HG02970 (cell line): ENCODE results near the gene PARD3.
"Not testable (repeated sequence)": the region's sequence is repeated elsewhere in the genome, so short reads cannot be mapped to it uniquely, and the experiment has no call there.

Experiments used
- ATAC-seq: cut with Tn5 transposase; IDR thresholded peaks from one replicate; pipeline ENCODE4 v1.9.1; 2021; ENCODE audit warnings: mild to moderate bottlenecking, moderate library complexity, moderate number of reproducible peaks; ENCODE audit not compliant: unreplicated experiment, low FRiP score

PARD3 gene

GRCh38 chr10:34298346-34298818 is 516.7 kb downstream of the PARD3 start:
- no peak for ATAC-seq

DNA sequence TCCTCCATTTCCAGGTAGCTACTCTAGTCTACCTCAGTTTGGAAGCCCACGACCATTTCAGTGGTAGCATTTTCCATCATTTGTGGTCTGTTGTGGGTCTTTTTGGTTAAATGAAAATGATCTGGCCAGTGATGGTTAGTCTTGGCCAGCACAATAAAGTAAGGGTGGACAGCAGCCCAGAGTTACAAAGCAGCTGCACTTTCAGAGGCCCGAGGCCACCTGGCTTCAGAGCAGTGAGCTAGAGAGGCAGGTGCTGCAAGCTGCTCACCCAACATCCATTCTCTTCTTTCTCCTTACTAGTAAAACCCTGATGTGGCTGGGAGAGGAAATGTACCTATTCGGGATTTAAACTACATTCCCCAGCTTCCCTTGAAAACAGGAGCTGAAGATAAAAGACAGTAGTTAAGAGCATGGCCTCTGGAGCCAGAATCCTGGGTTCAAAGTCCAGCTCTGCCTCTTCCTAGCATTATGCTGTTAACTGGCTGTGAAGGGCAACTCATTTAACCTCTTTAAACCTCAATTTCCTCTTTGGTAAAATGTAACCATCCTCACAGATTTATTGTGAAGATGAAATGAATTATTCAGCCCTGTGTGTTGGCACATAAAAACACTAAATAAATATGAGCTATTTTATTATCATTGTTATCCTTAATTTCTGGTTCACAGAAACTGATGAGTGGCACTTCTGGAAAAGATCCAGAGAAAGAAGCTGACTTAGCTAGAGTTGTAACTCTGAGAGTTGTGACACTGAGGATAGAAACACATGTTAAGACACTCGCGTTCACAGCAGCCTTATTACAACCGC is 517.4 kb downstream of the PARD3 start:
- no peak for ATAC-seq

- ATAC-seq = no peak
Measured at GRCh38 chr10:34295142-34295548, 520.0 kb downstream of the PARD3 start.

DNA sequence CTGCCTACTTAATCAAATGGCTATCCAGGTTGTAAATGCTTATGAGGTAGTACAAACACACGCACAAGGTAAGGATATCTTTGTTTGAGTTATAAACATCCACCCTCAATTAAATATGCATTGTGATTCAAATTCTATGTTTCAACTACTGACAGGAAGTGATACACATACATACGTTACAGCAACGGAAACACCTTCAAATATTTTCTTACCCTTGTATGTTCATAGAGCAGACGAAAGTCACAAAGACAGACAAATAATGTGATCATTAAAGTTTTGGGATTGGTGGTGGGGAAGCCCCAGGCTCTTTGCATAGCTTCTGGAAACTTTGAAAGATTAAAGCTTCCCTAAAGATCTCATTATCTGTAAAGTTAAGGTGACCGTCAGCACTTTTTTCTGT is 521.0 kb downstream of the PARD3 start:
- ATAC-seq = no peak

- ATAC-seq = no peak
Measured at GRCh38 chr10:34292675-34293074, 522.4 kb downstream of the PARD3 start.

DNA sequence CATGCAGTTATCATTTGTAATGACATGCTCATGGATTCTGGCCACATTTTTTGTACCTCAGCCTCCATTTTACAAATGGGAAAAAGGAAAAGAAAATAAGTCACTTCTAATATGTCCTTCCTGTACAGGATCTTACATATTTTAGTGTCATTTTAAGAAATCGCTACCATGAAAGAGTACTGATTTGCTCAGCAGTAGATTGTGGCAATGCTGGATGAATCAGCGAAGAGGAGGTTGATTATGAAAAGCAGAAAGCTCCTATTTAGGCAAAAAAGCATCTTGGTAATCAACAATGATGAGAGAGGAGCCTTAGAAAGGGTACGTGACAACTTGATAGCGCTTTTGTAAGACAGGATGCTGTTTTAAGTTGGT is 522.9 kb downstream of the PARD3 start:
- no peak for ATAC-seq

GRCh38 chr10:34291466-34292193 is 523.5 kb downstream of the PARD3 start:
- ATAC-seq = no peak

- ATAC-seq = no peak
Measured at GRCh38 chr10:34290412-34291081, 524.5 kb downstream of the PARD3 start.

DNA sequence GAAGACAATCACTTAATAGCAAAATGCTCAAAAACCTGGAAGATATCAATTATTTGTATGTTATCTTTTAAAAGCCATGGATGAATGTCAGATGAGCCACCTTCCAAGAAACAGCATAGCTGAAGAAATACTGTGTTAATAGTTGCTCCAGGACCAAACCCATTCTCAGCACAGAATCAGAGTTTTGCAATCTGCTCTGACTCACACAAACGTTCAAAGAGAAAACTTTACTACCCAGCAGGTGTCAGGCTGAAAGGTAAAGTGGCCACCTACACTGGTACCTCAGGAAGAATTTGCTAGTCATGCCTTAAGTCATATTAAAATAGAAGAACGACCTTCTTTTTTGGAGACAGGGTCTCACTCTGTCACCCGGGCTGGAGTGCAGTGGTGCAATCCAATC is 526.5 kb downstream of the PARD3 start:
- no peak for ATAC-seq

DNA sequence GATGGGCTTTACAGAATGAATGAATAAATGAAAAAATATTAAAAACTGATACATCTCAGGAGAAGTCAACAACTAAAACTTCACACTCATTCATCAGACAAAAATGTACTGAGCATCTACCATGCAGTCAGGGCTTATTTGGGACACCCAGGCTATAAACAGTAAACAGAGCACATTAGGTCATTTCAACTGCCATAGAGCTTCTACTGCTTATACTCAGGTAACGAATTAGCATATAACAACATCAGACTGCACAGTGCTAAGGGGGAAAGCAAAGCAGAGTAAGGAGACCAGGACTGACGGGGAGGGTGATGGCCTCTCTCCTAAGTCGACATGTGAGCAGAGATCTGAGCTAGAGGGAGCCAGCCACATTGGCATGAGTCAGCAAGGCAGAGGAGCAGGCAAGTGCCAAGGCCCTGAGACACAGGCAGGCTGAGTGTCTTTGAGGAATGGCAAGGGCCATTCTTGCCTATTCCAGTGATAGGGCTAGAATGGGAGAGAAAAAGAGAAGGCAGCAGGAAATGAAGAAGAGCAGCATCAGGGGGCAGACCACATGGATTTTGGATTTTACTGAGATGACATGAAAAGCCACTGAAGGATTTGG is 528.9 kb downstream of the PARD3 start:
- ATAC-seq = no peak

GRCh38 chr10:34281661-34282582 is 533.2 kb downstream of the PARD3 start:
- ATAC-seq = no peak

DNA sequence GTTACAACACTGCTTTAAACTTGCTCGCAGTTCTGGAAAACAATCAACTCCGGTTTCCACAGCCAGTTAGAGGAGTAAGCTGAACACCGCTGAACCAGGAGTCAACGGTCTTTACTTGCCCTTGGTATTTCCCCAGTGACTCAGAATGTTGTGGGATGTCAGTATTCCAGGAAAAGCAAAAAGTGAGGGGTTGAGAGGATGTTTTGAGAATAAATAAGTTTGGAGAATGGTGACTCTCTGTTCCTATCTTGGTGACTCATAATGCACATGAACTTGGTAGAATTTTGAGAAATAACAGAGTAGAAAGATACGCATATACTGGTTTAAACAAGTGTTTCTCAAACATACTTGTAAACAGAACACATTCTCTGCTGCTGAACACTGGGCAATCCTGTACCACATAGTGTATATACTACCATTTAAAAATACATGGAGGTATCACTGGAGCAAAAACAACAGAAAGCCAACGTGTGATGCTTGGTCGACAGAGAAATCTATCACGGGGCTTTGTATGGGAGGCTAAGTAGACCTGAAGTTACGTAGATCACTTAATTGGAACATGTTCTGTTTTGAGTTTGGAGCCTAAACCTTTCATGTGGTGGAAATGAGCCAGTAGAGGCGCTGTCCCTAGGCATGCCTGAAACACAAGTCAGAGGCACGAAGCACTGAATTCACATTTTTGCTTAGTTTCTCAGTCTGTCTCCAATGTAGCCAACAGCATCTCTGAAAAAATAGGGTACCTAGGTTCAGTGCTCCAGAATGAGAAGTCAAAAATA is 534.3 kb downstream of the PARD3 start:
- no peak for ATAC-seq

- ATAC-seq = no peak
Measured at GRCh38 chr10:34275626-34276130, 539.4 kb downstream of the PARD3 start.

- ATAC-seq = no peak
Measured at GRCh38 chr10:34274906-34275305, 540.2 kb downstream of the PARD3 start.

DNA sequence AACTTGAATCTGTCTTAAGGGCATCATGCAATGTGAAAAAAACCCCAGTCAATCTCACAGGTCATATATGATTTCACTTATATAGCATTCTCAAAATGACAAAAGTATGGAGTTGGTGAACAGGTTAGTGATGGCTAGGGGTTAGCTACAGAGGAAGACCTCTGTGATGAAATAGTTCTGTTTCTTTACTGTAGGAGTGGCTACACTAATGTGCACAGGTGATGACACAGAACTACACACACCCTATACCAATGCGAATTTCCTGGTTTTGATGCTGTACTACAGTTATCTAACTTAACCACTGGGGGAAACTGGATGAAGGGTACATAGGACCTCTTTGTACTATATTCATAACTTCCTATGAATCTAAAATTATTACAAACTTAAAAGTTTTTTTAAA is 541.8 kb downstream of the PARD3 start:
- no peak for ATAC-seq

GRCh38 chr10:34272316-34272715 is 542.8 kb downstream of the PARD3 start:
- ATAC-seq = no peak

GRCh38 chr10:34268410-34268809 is 546.7 kb downstream of the PARD3 start:
- ATAC-seq = not testable (repeated sequence)

GRCh38 chr10:34262985-34263384 is 552.1 kb downstream of the PARD3 start:
- ATAC-seq = no peak

- no peak for ATAC-seq
Measured at GRCh38 chr10:34260904-34261303, 554.2 kb downstream of the PARD3 start.
